Keratinocyte (primary cell): ENCODE results near the gene NAGA. TPM values are rescaled to one million over a fixed set of nuclear protein-coding genes. Genes with fewer than 3 reads are reported as not detected.
A peak's percentile ranks its signal among the peaks of the same experiment; 100 is the strongest.

ENCODE experiments used
- DNase-seq: peaks from one replicate; pipeline ENCODE4 v3.0.0-alpha.2; 2011; ENCODE audit warnings: low read depth, missing footprints, low spot score
- FAIRE-seq: peaks from 2 replicates; lab custom pipeline; 2011; peaks lifted over from hg19 to GRCh38; lab: Jason Lieb, UNC
- H2AFZ ChIP-seq: 2 replicates; pipeline ENCODE4 v1.6.0; 2012; ENCODE audit warnings: low read length, control low read depth, inconsistent platforms; ENCODE audit not compliant: control insufficient read depth
- H3K27ac ChIP-seq: 2 replicates; pipeline ENCODE4 v1.5.1; 2011; ENCODE audit warnings: low read length; ENCODE audit not compliant: control insufficient read depth, insufficient read depth
- H3K27me3 ChIP-seq: 3 replicates; pipeline ENCODE4 v1.6.0; 2011; ENCODE audit warnings: low read length; ENCODE audit not compliant: control insufficient read depth, insufficient read depth; ENCODE audit errors: extremely low read depth
- H3K36me3 ChIP-seq, 2 experiments: 2 replicates in 1 of 2; 3 replicates in 1 of 2; pipeline ENCODE4 v1.5.1; 2011; ENCODE audit warnings: low read length in 2 of 2, mild to moderate bottlenecking in 1 of 2; ENCODE audit not compliant: control insufficient read depth in 2 of 2, insufficient read depth in 2 of 2; ENCODE audit errors: extremely low read depth in 1 of 2
- H3K4me1 ChIP-seq: 3 replicates; pipeline ENCODE4 v1.5.1; 2011; ENCODE audit warnings: low read length; ENCODE audit not compliant: control insufficient read depth, insufficient read depth; ENCODE audit errors: extremely low read depth
- H3K4me2 ChIP-seq: 3 replicates; pipeline ENCODE4 v1.6.0; 2011; ENCODE audit warnings: low read depth, low read length; ENCODE audit not compliant: control insufficient read depth, insufficient read depth; ENCODE audit errors: extremely low read depth
- H3K4me3 ChIP-seq, 3 experiments: fragments of 200-600 bp in 1 of 3; sonication (generic) in 1 of 3; 2 replicates in 2 of 3; 3 replicates in 1 of 3; pipeline ENCODE4 v1.5.1; 2011 to 2016; ENCODE audit warnings: low read length in 3 of 3, mild to moderate bottlenecking in 3 of 3, control low read depth in 2 of 3, inconsistent platforms in 1 of 3, low read depth in 1 of 3, mixed read lengths in 1 of 3, mixed run types in 1 of 3, moderate library complexity in 1 of 3; ENCODE audit not compliant: control insufficient read depth in 2 of 3, insufficient read depth in 2 of 3; ENCODE audit errors: extremely low read depth in 1 of 3
- H3K79me2 ChIP-seq: 2 replicates; pipeline ENCODE4 v1.6.0; 2012; ENCODE audit warnings: low read length; ENCODE audit not compliant: control insufficient read depth, insufficient read depth
- H3K9ac ChIP-seq: 3 replicates; pipeline ENCODE4 v1.6.0; 2011; ENCODE audit warnings: low read length; ENCODE audit not compliant: control insufficient read depth, insufficient read depth; ENCODE audit errors: extremely low read depth
- H3K9me1 ChIP-seq: 3 replicates; pipeline ENCODE4 v1.6.0; 2011; ENCODE audit warnings: low read length; ENCODE audit not compliant: control insufficient read depth, insufficient read depth; ENCODE audit errors: extremely low read depth
- H3K9me3 ChIP-seq: 2 replicates; pipeline ENCODE4 v1.5.1; 2012; ENCODE audit warnings: low read depth, low read length; ENCODE audit not compliant: control insufficient read depth
- H4K20me1 ChIP-seq: 3 replicates; pipeline ENCODE4 v1.6.0; 2011; ENCODE audit warnings: low read length; ENCODE audit not compliant: control insufficient read depth, insufficient read depth; ENCODE audit errors: extremely low read depth
- EZH2 ChIP-seq: IDR thresholded peaks from one replicate; pipeline ENCODE4 v1.6.1; 2012; ENCODE audit warnings: inconsistent platforms, mild to moderate bottlenecking, low read length, moderate library complexity
- dilution Hi-C: fragments of 300-500 bp; cut with MboI; formaldehyde crosslinking; loops from one replicate; pipeline ENCODE4 v1.7.0; 2020; ENCODE audit warnings: low sequenced_read_pairs; ENCODE audit not compliant: extremely low pct_ligation_motif_present
- polyA plus RNA-seq, 5 experiments: library from polyadenylated mRNA; depleted of rRNA in 3 of 5; stranded (reverse) in 3 of 5; stranded (forward) in 1 of 5; unstranded in 1 of 5; fragments of >200 nt; gene quantifications; 1 replicate in 1 of 5; 2 replicates in 3 of 5; 3 replicates in 1 of 5; pipeline versions ENCODE4 v1.2.1 to v1.2.3, GENCODE V29; 2011 to 2012; ENCODE audit warnings: missing spikeins in 2 of 5, low read depth in 1 of 5, low replicate concordance in 1 of 5
- TF ChIP-seq, protein P1 (sequence below), 3 experiments: IDR thresholded peaks in 1 of 3; conservative IDR thresholded peaks in 1 of 3; optimal IDR thresholded peaks in 1 of 3; 2 replicates in 2 of 3; 3 replicates in 1 of 3; pipeline versions ENCODE3 to v1.5.1; 2011; ENCODE audit warnings: low read length in 3 of 3, mild to moderate bottlenecking in 3 of 3, moderate library complexity in 2 of 3, control low read depth in 1 of 3, inconsistent platforms in 1 of 3; ENCODE audit not compliant: insufficient read depth in 2 of 3; ENCODE audit errors: extremely low read depth in 1 of 3

NAGA gene
- polyA plus RNA-seq, 1 donor (not counting 4 experiments of a cell fraction or from before 2014, with no cell fraction given): 17.0 TPM

DNA sequence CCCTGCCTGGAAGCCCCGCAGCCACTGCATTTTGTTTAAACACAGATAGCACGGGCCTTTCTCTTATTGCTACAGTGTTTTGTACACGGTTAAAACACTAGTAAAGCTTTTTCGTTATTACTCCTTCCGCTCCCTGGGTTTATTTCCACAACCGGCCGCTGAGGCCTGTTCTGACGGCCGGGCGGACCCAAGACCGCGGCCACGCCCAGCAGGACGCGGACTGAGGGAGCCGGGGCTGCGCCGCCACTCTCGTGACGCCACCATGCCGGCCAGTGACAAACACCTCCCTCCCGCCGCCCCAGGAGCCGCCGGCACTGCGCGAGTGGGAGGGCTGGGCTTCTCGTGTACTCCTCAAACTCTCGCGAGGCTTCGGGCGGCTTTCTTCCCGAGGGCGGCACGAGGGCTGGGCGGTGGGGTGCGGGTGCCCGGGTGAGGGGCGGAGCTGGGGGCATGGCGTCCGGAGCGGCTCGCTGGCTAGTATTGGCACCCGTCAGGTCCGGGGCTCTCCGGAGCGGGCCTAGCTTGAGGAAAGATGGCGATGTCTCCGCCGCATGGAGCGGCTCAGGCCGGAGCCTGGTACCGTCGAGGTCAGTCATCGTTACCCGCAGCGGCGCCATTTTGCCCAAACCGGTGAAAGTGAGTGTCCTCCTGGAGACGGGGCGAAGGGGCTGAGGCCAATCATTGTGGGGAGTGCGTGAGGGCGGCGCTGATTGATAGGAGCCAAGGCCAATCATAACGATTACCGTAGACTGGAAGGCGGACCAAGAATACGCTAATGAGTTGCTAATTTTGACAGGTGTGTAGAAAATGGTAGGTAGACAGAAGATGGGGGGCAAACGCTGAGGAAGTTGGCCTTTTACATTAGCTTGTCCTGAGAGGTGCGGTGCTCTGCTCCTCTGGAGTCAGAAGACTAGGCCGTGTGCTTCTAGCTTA lies 9.0 kb upstream of the NAGA start, which contains the start of gene SMDT1:
SMDT1 (plus strand) TSS at position 382 of the 933 bp plus-strand sequence; CDS start at position 451, 69 bp downstream.
- peak within 1 kb of the TSS; percentile 97 for H2AFZ ChIP-seq
- peak; percentile 98 for FAIRE-seq

DNA sequence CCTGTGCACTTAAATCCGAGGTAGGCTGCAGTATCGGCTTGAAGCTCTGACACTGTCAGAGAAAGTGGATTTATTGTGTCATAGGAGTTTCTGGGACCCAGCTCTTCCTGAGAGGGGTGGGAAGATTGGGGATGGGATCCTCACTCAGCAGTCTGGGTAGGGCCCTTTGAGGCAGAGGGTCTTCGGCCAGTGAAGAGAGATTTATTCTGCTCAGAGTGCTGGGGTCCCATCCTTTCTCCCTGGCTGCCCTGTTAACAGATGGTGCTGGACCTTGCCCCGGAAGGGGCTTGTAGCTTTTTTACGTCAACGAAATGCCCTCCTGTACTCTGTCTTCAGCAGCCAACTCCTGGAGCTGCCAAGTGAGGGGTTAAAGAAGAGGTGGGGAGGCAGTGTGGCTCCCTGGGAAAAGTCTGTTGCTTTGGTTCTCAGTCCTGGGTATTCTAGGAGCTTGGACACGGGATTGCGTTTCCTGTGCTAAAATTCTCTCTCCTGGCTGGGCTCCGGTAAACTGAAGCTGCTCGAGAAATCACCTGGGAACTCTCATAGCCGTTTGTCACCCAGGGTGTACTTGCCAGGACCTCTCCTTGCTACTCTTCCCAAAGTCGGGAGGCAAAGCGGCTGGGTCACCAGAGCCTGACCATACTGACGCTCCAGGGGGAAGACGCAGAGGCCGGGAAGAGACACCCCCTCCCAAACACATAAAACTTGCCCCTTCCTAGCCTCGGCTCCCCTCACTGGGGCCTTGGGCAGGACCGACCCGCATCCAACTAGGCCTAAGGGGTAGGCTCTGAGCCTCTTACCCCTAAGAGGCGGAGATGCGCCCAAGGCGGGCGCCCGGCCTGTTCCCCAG lies 8.1 kb upstream of the NAGA start:
- H3K4me3 ChIP-seq: peak overlapping the region; percentile 55 to 95 (median 89)
- peaks cover 2% of the 10 kb centered on the region for H3K79me2 ChIP-seq
- H3K4me1 ChIP-seq: peaks cover 22% of the 10 kb centered on the region
- H3K9me3 ChIP-seq: peaks cover 3% of the 10 kb centered on the region
- H3K4me2 ChIP-seq: peak overlapping the region; percentile 96
- no peaks in the 10 kb centered on the region for H3K9me1 ChIP-seq
- peak overlapping the region; percentile 95 for H3K9ac ChIP-seq
- peaks cover 0 to 2% of the 10 kb centered on the region in 2 experiments for H3K36me3 ChIP-seq
- H3K27me3 ChIP-seq: no peaks in the 10 kb centered on the region
- peak overlapping the region; percentile 89 for H2AFZ ChIP-seq
- DNase-seq (no peak), FAIRE-seq (no peak)
- dilution Hi-C loops: no loop called here
- H4K20me1 ChIP-seq: no peaks in the 10 kb centered on the region
- H3K27ac ChIP-seq: peak overlapping the region; percentile 96
- no peak for TF ChIP-seq EZH2
- TF ChIP-seq, protein P1, sequence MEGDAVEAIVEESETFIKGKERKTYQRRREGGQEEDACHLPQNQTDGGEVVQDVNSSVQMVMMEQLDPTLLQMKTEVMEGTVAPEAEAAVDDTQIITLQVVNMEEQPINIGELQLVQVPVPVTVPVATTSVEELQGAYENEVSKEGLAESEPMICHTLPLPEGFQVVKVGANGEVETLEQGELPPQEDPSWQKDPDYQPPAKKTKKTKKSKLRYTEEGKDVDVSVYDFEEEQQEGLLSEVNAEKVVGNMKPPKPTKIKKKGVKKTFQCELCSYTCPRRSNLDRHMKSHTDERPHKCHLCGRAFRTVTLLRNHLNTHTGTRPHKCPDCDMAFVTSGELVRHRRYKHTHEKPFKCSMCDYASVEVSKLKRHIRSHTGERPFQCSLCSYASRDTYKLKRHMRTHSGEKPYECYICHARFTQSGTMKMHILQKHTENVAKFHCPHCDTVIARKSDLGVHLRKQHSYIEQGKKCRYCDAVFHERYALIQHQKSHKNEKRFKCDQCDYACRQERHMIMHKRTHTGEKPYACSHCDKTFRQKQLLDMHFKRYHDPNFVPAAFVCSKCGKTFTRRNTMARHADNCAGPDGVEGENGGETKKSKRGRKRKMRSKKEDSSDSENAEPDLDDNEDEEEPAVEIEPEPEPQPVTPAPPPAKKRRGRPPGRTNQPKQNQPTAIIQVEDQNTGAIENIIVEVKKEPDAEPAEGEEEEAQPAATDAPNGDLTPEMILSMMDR (optimal IDR thresholded peaks at IDR 0.05 in 1 of 3, IDR thresholded peaks at IDR 0.05 in 1 of 3, conservative IDR thresholded peaks at IDR 0.05 in 1 of 3; ENCODE audit: extremely low read depth in 1 of 3, insufficient read depth in 2 of 3, low read length in 3 of 3): no peak

More for the DNA sequence above, 9.0 kb upstream of the NAGA start, which contains the start of gene SMDT1:
- Histone ChIP-seq H3K9ac (peak within 1 kb of the TSS; percentile 95), H3K79me2 (peaks cover 2% of the 10 kb centered on the region), H3K4me2 (peak within 1 kb of the TSS; percentile 96), H3K27ac (peak within 1 kb of the TSS; percentile 96), H3K9me1 (no peaks in the 10 kb centered on the region), H4K20me1 (no peaks in the 10 kb centered on the region), H3K4me3 (peak within 1 kb of the TSS; percentile 55 to 95 (median 89)), H3K27me3 (no peaks in the 10 kb centered on the region), H3K36me3 (peaks cover 0 to 4% of the 10 kb centered on the region in 2 experiments), H3K9me3 (peaks cover 3% of the 10 kb centered on the region), H3K4me1 (peaks cover 22% of the 10 kb centered on the region)
- no peak for TF ChIP-seq EZH2
- TF ChIP-seq, protein P1 (optimal IDR thresholded peaks at IDR 0.05 in 1 of 3, IDR thresholded peaks at IDR 0.05 in 1 of 3, conservative IDR thresholded peaks at IDR 0.05 in 1 of 3; ENCODE audit: extremely low read depth in 1 of 3, insufficient read depth in 2 of 3, low read length in 3 of 3): no peak
- dilution Hi-C loops: no loop called here
- peak; percentile 87 for DNase-seq
